Adrenal gland (tissue), 5 donors: ENCODE data around the gene KRTAP10-1.

Experiments
- CTCF ChIP-seq, 6 experiments: fragments of 450-650 bp in 4 of 6; fragments of 200-600 bp in 2 of 6; sonication (generic) in 1 of 6; IDR thresholded peaks; 1 replicate in 5 of 6; 2 replicates in 1 of 6; pipeline versions ENCODE4 v1.5.1 to v1.8.0; 2016 to 2021; ENCODE audit warnings: antibody characterized with exemption in 6 of 6, mild to moderate bottlenecking in 2 of 6, moderate library complexity in 1 of 6
- POLR2A ChIP-seq, 2 donors: fragments of 450-650 bp; IDR thresholded peaks; one replicate each; pipeline ENCODE4 v1.6.1; 2017; ENCODE audit warnings: antibody characterized with exemption in 2 of 2, mild to moderate bottlenecking in 2 of 2, moderate library complexity in 1 of 2
- donor health status: DM: no; HTN: no; CAD: no.

- no peak for TF ChIP-seq CTCF (IDR thresholded peaks at IDR 0.05)
- no peak for TF ChIP-seq POLR2A (IDR thresholded peaks at IDR 0.05)
Observed at GRCh38 chr21:44525391-44526095, 14.5 kb downstream of the KRTAP10-1 start.
